Liver (tissue), 9 donors: ENCODE results near the gene SMIM5. TPM values are rescaled to one million over a fixed set of nuclear protein-coding genes. Genes with fewer than 3 reads are reported as not detected.
A peak's percentile ranks its signal among the peaks of the same experiment; 100 is the strongest.

Source experiments
- DNase-seq: peaks from one replicate; pipeline ENCODE4 v3.0.0-alpha.2; 2017; ENCODE audit warnings: low spot score
- H3K27ac ChIP-seq, 2 donors: one replicate each; pipeline ENCODE4 v1.7.0; 2013; ENCODE audit warnings: inconsistent platforms in 2 of 2, low read length in 2 of 2, control low read depth in 1 of 2, low read depth in 1 of 2, mild to moderate bottlenecking in 1 of 2
- H3K27me3 ChIP-seq, 4 donors: one replicate each; pipeline versions ENCODE4 v1.6.1 to v1.7.0; 2013; ENCODE audit warnings: low read length in 3 of 4, inconsistent platforms in 1 of 4, mild to moderate bottlenecking in 1 of 4, moderate library complexity in 1 of 4; ENCODE audit not compliant: control insufficient read depth in 4 of 4, insufficient read depth in 4 of 4
- H3K36me3 ChIP-seq, 4 donors: one replicate each; pipeline versions ENCODE4 v1.6.1 to v1.7.0; 2013; ENCODE audit warnings: low read length in 3 of 4, mild to moderate bottlenecking in 3 of 4, low read depth in 1 of 4, moderate library complexity in 1 of 4; ENCODE audit not compliant: control insufficient read depth in 4 of 4, insufficient read depth in 3 of 4
- H3K4me1 ChIP-seq, 4 donors: one replicate each; pipeline versions ENCODE4 v1.6.1 to v1.7.0; 2013; ENCODE audit warnings: low read length in 3 of 4, mild to moderate bottlenecking in 3 of 4, moderate library complexity in 1 of 4; ENCODE audit not compliant: control insufficient read depth in 4 of 4, insufficient read depth in 4 of 4
- H3K4me3 ChIP-seq, 3 donors: one replicate each; pipeline versions ENCODE4 v1.6.1 to v1.7.0; 2013; ENCODE audit warnings: low read length in 3 of 3, control low read depth in 1 of 3, low read depth in 1 of 3, mild to moderate bottlenecking in 1 of 3
- H3K9ac ChIP-seq, 2 donors: one replicate each; pipeline ENCODE4 v1.7.0; 2013; ENCODE audit warnings: low read length in 2 of 2, mild to moderate bottlenecking in 2 of 2, moderate library complexity in 2 of 2, control low read depth in 1 of 2, low read depth in 1 of 2
- H3K9me3 ChIP-seq, 4 donors: one replicate each; pipeline versions ENCODE4 v1.6.1 to v1.7.0; 2013; ENCODE audit warnings: low read length in 3 of 4; ENCODE audit not compliant: control insufficient read depth in 4 of 4
- EGR1 ChIP-seq, 2 donors: IDR thresholded peaks; 2 replicates each; pipeline ENCODE4 v1.6.1; 2016 to 2018; ENCODE audit warnings: antibody characterized with exemption in 2 of 2, low read depth in 2 of 2
- GABPA ChIP-seq, 2 donors: IDR thresholded peaks in 1 of 2; conservative IDR thresholded peaks in 1 of 2; 2 replicates each; pipeline ENCODE4 v1.6.1; 2016; ENCODE audit warnings: antibody characterized with exemption in 2 of 2, mild to moderate bottlenecking in 1 of 2, moderate library complexity in 1 of 2
- HNF4A ChIP-seq, 2 donors: conservative IDR thresholded peaks; 2 replicates each; pipeline ENCODE4 v1.6.1; 2016; ENCODE audit warnings: antibody characterized with exemption in 2 of 2, mild to moderate bottlenecking in 2 of 2
- HNF4G ChIP-seq: IDR thresholded peaks from 2 replicates; pipeline ENCODE4 v1.6.1; 2016; ENCODE audit warnings: antibody characterized with exemption
- MAX ChIP-seq: IDR thresholded peaks from 2 replicates; pipeline ENCODE4 v1.6.1; 2016; ENCODE audit warnings: antibody characterized with exemption
- NR2F2 ChIP-seq: IDR thresholded peaks from 2 replicates; pipeline ENCODE4 v1.6.1; 2016; ENCODE audit warnings: antibody characterized with exemption
- RAD21 ChIP-seq, 2 donors: IDR thresholded peaks; 2 replicates each; pipeline ENCODE4 v1.6.1; 2016; ENCODE audit warnings: antibody characterized with exemption in 2 of 2, mild to moderate bottlenecking in 2 of 2
- REST ChIP-seq: IDR thresholded peaks from 2 replicates; pipeline ENCODE4 v1.6.1; 2016; ENCODE audit warnings: antibody characterized with exemption, mild to moderate bottlenecking
- RXRA ChIP-seq, 2 donors: IDR thresholded peaks; 2 replicates each; pipeline ENCODE4 v1.6.1; 2017 to 2018; ENCODE audit warnings: antibody characterized with exemption in 2 of 2, mild to moderate bottlenecking in 1 of 2
- SP1 ChIP-seq: IDR thresholded peaks from 2 replicates; pipeline ENCODE4 v1.6.1; 2018; ENCODE audit warnings: antibody characterized with exemption, mild to moderate bottlenecking
- TAF1 ChIP-seq: conservative IDR thresholded peaks from 2 replicates; pipeline ENCODE4 v1.6.1; 2016; ENCODE audit warnings: antibody characterized with exemption, mild to moderate bottlenecking
- YY1 ChIP-seq: IDR thresholded peaks from 2 replicates; pipeline ENCODE4 v1.6.1; 2016; ENCODE audit warnings: antibody characterized with exemption, mild to moderate bottlenecking
- WGBS: extraction: QIAGEN DNeasy Blood & Tissue Kit; methylation state at CpG from one replicate; pipeline ENCODE4 v1.1.7; 2013; 5-methylcytosine and 5-hydroxymethylcytosine counted together
- polyA plus RNA-seq, 2 donors: library from polyadenylated mRNA; stranded (reverse) in 1 of 2; unstranded in 1 of 2; fragments of 200-250 nt in 1 of 2; fragments of >200 nt in 1 of 2; fragmentation: Nextera tagmentation in 1 of 2; extraction: Ambion mirVana in 1 of 2; gene quantifications; one replicate each; pipeline versions ENCODE4 v1.2.1 to v1.2.3, GENCODE V29; 2013 to 2015
- total RNA-seq, 2 donors: library from RNA; depleted of rRNA; stranded (reverse); fragments of >200 nt; gene quantifications; one replicate each; pipeline ENCODE4 v1.2.3, GENCODE V29; 2014
- TF ChIP-seq, protein P1 (sequence below): fragments of 150-350 bp; IDR thresholded peaks from 2 replicates; pipeline ENCODE4 v1.5.1; 2017; ENCODE audit warnings: improper control_type of control experiment, low read depth, low read length; ENCODE audit not compliant: missing input control
- TF ChIP-seq, protein P2 (sequence below): IDR thresholded peaks from 2 replicates; pipeline ENCODE4 v1.6.1; 2016; ENCODE audit warnings: antibody characterized with exemption
- donor health status: healthy.
- donor health status: healthy.
- donor health status: healthy.
- donor health status: healthy.
- donor health status: healthy.

Gene SMIM5
- total and polyA plus RNA-seq, 4 donors: 0.10 to 54.9 (median 0.18) TPM

- H3K4me1 ChIP-seq: no peaks in the 10 kb centered on the region
- peak; percentile 53 for DNase-seq
- no peak overlapping the region for H3K9ac ChIP-seq
- 92% methylated on average over 36 of the region's 36 CpGs for WGBS
- H3K9me3 ChIP-seq: no peaks in the 10 kb centered on the region
- no peak for TF ChIP-seq MAX
- TF ChIP-seq SP1: no peak
- TF ChIP-seq, protein P1, sequence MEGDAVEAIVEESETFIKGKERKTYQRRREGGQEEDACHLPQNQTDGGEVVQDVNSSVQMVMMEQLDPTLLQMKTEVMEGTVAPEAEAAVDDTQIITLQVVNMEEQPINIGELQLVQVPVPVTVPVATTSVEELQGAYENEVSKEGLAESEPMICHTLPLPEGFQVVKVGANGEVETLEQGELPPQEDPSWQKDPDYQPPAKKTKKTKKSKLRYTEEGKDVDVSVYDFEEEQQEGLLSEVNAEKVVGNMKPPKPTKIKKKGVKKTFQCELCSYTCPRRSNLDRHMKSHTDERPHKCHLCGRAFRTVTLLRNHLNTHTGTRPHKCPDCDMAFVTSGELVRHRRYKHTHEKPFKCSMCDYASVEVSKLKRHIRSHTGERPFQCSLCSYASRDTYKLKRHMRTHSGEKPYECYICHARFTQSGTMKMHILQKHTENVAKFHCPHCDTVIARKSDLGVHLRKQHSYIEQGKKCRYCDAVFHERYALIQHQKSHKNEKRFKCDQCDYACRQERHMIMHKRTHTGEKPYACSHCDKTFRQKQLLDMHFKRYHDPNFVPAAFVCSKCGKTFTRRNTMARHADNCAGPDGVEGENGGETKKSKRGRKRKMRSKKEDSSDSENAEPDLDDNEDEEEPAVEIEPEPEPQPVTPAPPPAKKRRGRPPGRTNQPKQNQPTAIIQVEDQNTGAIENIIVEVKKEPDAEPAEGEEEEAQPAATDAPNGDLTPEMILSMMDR: peak; percentile 31
- no peaks in the 10 kb centered on the region for H3K27me3 ChIP-seq
- H3K4me3 ChIP-seq: no peak overlapping the region
- peaks cover 0 to 43% (median 4%) of the 10 kb centered on the region in 4 donors for H3K36me3 ChIP-seq
- no peak overlapping the region for H3K27ac ChIP-seq
Observed at GRCh38 chr17:75619506-75620431, 13.5 kb upstream of the SMIM5 start.

GRCh38 chr17:75621489-75621888 is 11.7 kb upstream of the SMIM5 start:
- Histone ChIP-seq H3K9me3 (no peaks in the 10 kb centered on the region), H3K4me1 (no peaks in the 10 kb centered on the region), H3K27ac (no peak overlapping the region), H3K36me3 (peaks cover 0 to 50% (median 7%) of the 10 kb centered on the region in 4 donors), H3K9ac (no peak overlapping the region), H3K27me3 (no peaks in the 10 kb centered on the region), H3K4me3 (no peak overlapping the region)
- 95% methylated on average over 4 of the region's 4 CpGs for WGBS
- TF ChIP-seq REST: no peak
- no peak for TF ChIP-seq HNF4G
- no peak for TF ChIP-seq SP1
- TF ChIP-seq GABPA (IDR thresholded peaks at IDR 0.05 in 1 of 2, conservative IDR thresholded peaks at IDR 0.05 in 1 of 2): no peak
- TF ChIP-seq TAF1: no peak
- TF ChIP-seq NR2F2: no peak
- no peak for TF ChIP-seq MAX
- TF ChIP-seq, protein P1: no peak
- no peak for TF ChIP-seq RAD21 (IDR thresholded peaks at IDR 0.05)
- TF ChIP-seq, protein P2, sequence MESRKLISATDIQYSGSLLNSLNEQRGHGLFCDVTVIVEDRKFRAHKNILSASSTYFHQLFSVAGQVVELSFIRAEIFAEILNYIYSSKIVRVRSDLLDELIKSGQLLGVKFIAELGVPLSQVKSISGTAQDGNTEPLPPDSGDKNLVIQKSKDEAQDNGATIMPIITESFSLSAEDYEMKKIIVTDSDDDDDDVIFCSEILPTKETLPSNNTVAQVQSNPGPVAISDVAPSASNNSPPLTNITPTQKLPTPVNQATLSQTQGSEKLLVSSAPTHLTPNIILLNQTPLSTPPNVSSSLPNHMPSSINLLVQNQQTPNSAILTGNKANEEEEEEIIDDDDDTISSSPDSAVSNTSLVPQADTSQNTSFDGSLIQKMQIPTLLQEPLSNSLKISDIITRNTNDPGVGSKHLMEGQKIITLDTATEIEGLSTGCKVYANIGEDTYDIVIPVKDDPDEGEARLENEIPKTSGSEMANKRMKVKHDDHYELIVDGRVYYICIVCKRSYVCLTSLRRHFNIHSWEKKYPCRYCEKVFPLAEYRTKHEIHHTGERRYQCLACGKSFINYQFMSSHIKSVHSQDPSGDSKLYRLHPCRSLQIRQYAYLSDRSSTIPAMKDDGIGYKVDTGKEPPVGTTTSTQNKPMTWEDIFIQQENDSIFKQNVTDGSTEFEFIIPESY: no peak
- no peak for TF ChIP-seq EGR1 (IDR thresholded peaks at IDR 0.05; ENCODE audit: low read depth in 2 of 2)
- TF ChIP-seq YY1: no peak
- no peak for TF ChIP-seq RXRA (IDR thresholded peaks at IDR 0.05)
- TF ChIP-seq HNF4A (conservative IDR thresholded peaks at IDR 0.05): no peak
- no peak for DNase-seq
